H1 (cell line): Measurements from ENCODE around the gene PRDM5. TPM values are rescaled to one million over a fixed set of nuclear protein-coding genes. Genes with fewer than 3 reads are reported as not detected.

Experiments used
- CTCF ChIA-PET: fragments of 300-600 bp; sonication (Branson Sonifier 250); formaldehyde crosslinking; loops from one replicate; lab custom pipeline; 2021; ENCODE audit not compliant: partially characterized antibody; lab: Charles Lee
- POLR2A ChIA-PET: fragments of 300-600 bp; sonication (Branson Sonifier 250); formaldehyde crosslinking; loops from one replicate; lab custom pipeline; 2021; ENCODE audit warnings: inconsistent platforms; ENCODE audit not compliant: partially characterized antibody; lab: Charles Lee
- DNase-seq, 2 experiments: peaks; one replicate each; pipeline versions ENCODE4 v3.0.0 to v3.0.0-alpha.2; 2010 to 2022; ENCODE audit warnings: low spot score in 2 of 2, low read depth in 1 of 2, mixed read lengths in 1 of 2
- FAIRE-seq: peaks from 2 replicates; lab custom pipeline; 2011; peaks lifted over from hg19 to GRCh38; lab: Jason Lieb, UNC
- H2AFZ ChIP-seq: 2 replicates; pipeline ENCODE4 v1.8.1; 2012; ENCODE audit warnings: low read length, inconsistent platforms
- H2AK5ac ChIP-seq: 2 replicates; pipeline ENCODE4 v1.6.1; 2013; ENCODE audit warnings: low read depth, low read length
- H2BK120ac ChIP-seq: replicated peaks from 2 replicates; pipeline ENCODE3; 2013; ENCODE audit warnings: low read depth, low read length, inconsistent platforms
- H2BK12ac ChIP-seq: 2 replicates; pipeline ENCODE4 v1.6.1; 2013; ENCODE audit warnings: low read depth, low read length
- H2BK15ac ChIP-seq: 2 replicates; pipeline ENCODE4 v1.6.1; 2013; ENCODE audit warnings: low read length
- H2BK20ac ChIP-seq: 2 replicates; pipeline ENCODE4 v1.6.1; 2013; ENCODE audit warnings: low read length
- H2BK5ac ChIP-seq: 2 replicates; pipeline ENCODE4 v1.6.1; 2013; ENCODE audit warnings: low read depth, low read length
- H3K14ac ChIP-seq: 2 replicates; pipeline ENCODE4 v1.6.1; 2013; ENCODE audit warnings: inconsistent platforms; ENCODE audit not compliant: insufficient read length
- H3K18ac ChIP-seq: 2 replicates; pipeline ENCODE4 v1.6.1; 2013; ENCODE audit warnings: low read length; ENCODE audit errors: extremely low read depth
- H3K23ac ChIP-seq: 2 replicates; pipeline ENCODE4 v1.6.1; 2013; ENCODE audit warnings: inconsistent platforms; ENCODE audit not compliant: insufficient read length
- H3K23me2 ChIP-seq: 2 replicates; pipeline ENCODE4 v1.6.1; 2013; ENCODE audit warnings: low read depth, low read length
- H3K27ac ChIP-seq: 2 replicates; pipeline ENCODE4 v1.6.1; 2011; ENCODE audit warnings: low read depth, low read length, inconsistent platforms
- H3K27me3 ChIP-seq, 4 experiments: replicated peaks in 1 of 4; 1 replicate in 1 of 4; 2 replicates in 3 of 4; pipeline versions ENCODE4 v1.6.1 to v1.8.1; 2011 to 2013; ENCODE audit warnings: low read length in 3 of 4, mild to moderate bottlenecking in 3 of 4, inconsistent platforms in 2 of 4, mixed read lengths in 2 of 4, moderate library complexity in 1 of 4; ENCODE audit not compliant: control insufficient read depth in 3 of 4, insufficient read depth in 3 of 4; ENCODE audit errors: extremely low read depth in 1 of 4
- H3K36me3 ChIP-seq, 4 experiments: 2 replicates each; pipeline versions ENCODE4 v1.6.1 to v1.8.1; 2011 to 2013; ENCODE audit warnings: mild to moderate bottlenecking in 4 of 4, low read length in 3 of 4, moderate library complexity in 2 of 4, control low read depth in 1 of 4, inconsistent platforms in 1 of 4; ENCODE audit not compliant: insufficient read depth in 4 of 4, control insufficient read depth in 2 of 4
- H3K4ac ChIP-seq: replicated peaks from 2 replicates; pipeline ENCODE3; 2013; ENCODE audit warnings: low read length, low read depth, mixed read lengths, inconsistent platforms; ENCODE audit not compliant: insufficient read length
- H3K4me1 ChIP-seq, 4 experiments: replicated peaks in 1 of 4; 1 replicate in 1 of 4; 2 replicates in 3 of 4; pipeline versions ENCODE4 v1.6.1 to v1.8.1; 2011 to 2013; ENCODE audit warnings: low read length in 3 of 4, inconsistent platforms in 2 of 4, mixed read lengths in 1 of 4; ENCODE audit not compliant: insufficient read depth in 4 of 4, control insufficient read depth in 3 of 4
- H3K4me2 ChIP-seq, 2 experiments: 2 replicates each; pipeline versions ENCODE4 v1.6.1 to v1.8.1; 2011 to 2013; ENCODE audit warnings: low read depth in 2 of 2, low read length in 2 of 2, control low read depth in 1 of 2, inconsistent platforms in 1 of 2, mild to moderate bottlenecking in 1 of 2; ENCODE audit not compliant: insufficient read depth in 1 of 2
- H3K4me3 ChIP-seq, 4 experiments: fragments of 200-600, 300-600 bp in 1 of 4; sonication (generic), shearing (Covaris generic), sonication (Bioruptor Twin) in 1 of 4; 2 replicates each; pipeline versions ENCODE4 v1.5.1 to v1.8.1; 2011 to 2016; ENCODE audit warnings: low read length in 4 of 4, low read depth in 3 of 4, control low read depth in 2 of 4, inconsistent platforms in 2 of 4, mild to moderate bottlenecking in 2 of 4, mixed read lengths in 1 of 4, moderate library complexity in 1 of 4; ENCODE audit not compliant: insufficient read depth in 2 of 4; ENCODE audit errors: extremely low read depth in 1 of 4
- H3K56ac ChIP-seq: replicated peaks from 2 replicates; pipeline ENCODE3; 2013; ENCODE audit warnings: low read depth, mild to moderate bottlenecking, mixed read lengths, low read length, inconsistent platforms; ENCODE audit not compliant: insufficient read length
- H3K79me1 ChIP-seq: 2 replicates; pipeline ENCODE4 v1.6.1; 2013; ENCODE audit warnings: low read depth, low read length, control low read depth
- H3K79me2 ChIP-seq, 2 experiments: 2 replicates each; pipeline versions ENCODE4 v1.6.1 to v1.8.1; 2012 to 2013; ENCODE audit warnings: low read length in 2 of 2, mild to moderate bottlenecking in 2 of 2, inconsistent platforms in 1 of 2; ENCODE audit not compliant: insufficient read depth in 2 of 2, control insufficient read depth in 1 of 2
- H3K9ac ChIP-seq, 4 experiments: replicated peaks in 1 of 4; 1 replicate in 1 of 4; 2 replicates in 3 of 4; pipeline versions ENCODE4 v1.6.1 to v1.8.1; 2011 to 2013; ENCODE audit warnings: low read depth in 3 of 4, low read length in 3 of 4, control low read depth in 2 of 4, mild to moderate bottlenecking in 2 of 4, moderate library complexity in 2 of 4, inconsistent platforms in 1 of 4; ENCODE audit errors: extremely low read depth in 1 of 4
- H3K9me3 ChIP-seq, 2 experiments: 2 replicates each; pipeline versions ENCODE4 v1.6.1 to v1.8.1; 2012 to 2013; ENCODE audit warnings: mild to moderate bottlenecking in 2 of 2, moderate library complexity in 2 of 2, control low read depth in 1 of 2, inconsistent platforms in 1 of 2, low read depth in 1 of 2, low read length in 1 of 2, mixed read lengths in 1 of 2; ENCODE audit not compliant: insufficient read depth in 2 of 2
- H4K20me1 ChIP-seq, 2 experiments: replicated peaks in 1 of 2; 2 replicates each; pipeline versions ENCODE3 to v1.8.1; 2011 to 2013; ENCODE audit warnings: inconsistent platforms in 2 of 2, low read length in 2 of 2, mild to moderate bottlenecking in 1 of 2; ENCODE audit not compliant: insufficient read depth in 2 of 2, control insufficient read depth in 1 of 2
- H4K5ac ChIP-seq: 2 replicates; pipeline ENCODE4 v1.6.1; 2013; ENCODE audit warnings: low read length, low read depth, mixed read lengths, inconsistent platforms; ENCODE audit not compliant: insufficient read length
- H4K8ac ChIP-seq: 2 replicates; pipeline ENCODE4 v1.8.0; 2013; ENCODE audit warnings: mild to moderate bottlenecking, moderate library complexity, low read length, inconsistent platforms; ENCODE audit not compliant: insufficient read depth; ENCODE audit errors: extremely low read depth
- H4K91ac ChIP-seq: replicated peaks from 2 replicates; pipeline ENCODE3; 2013; ENCODE audit warnings: low read length, mixed read lengths, inconsistent platforms; ENCODE audit not compliant: insufficient read length
- CREB1 ChIP-seq: IDR thresholded peaks from 2 replicates; pipeline ENCODE4 v1.6.1; 2012; ENCODE audit warnings: inconsistent platforms
- GTF2F1 ChIP-seq: IDR thresholded peaks from 2 replicates; pipeline ENCODE4 v1.6.1; 2012; ENCODE audit warnings: low read depth, low read length, improper control_type of control experiment, borderline replicate concordance
- HDAC2 ChIP-seq, 2 experiments: fragments of 300-600 bp in 1 of 2; sonication (generic) in 1 of 2; IDR thresholded peaks; 2 replicates each; pipeline ENCODE4 v1.6.1; 2011 to 2012; ENCODE audit warnings: low read depth in 2 of 2, low read length in 2 of 2, mild to moderate bottlenecking in 2 of 2, moderate library complexity in 2 of 2, borderline replicate concordance in 1 of 2, inconsistent platforms in 1 of 2
- SAP30 ChIP-seq: fragments of 300-600 bp; sonication (generic); IDR thresholded peaks from 2 replicates; pipeline ENCODE4 v1.7.1; 2012; ENCODE audit warnings: low read length, moderate library complexity, mild to moderate bottlenecking, inconsistent platforms; ENCODE audit not compliant: insufficient read depth, insufficient replicate concordance
- TEAD4 ChIP-seq: IDR thresholded peaks from 2 replicates; pipeline ENCODE4 v1.6.1; 2012; ENCODE audit warnings: low read depth, low read length, inconsistent platforms, mixed read lengths
- WGBS, 2 experiments: shearing (Covaris generic) in 1 of 2; methylation state at CpG; one replicate each; pipeline versions ENCODE4 v1.1.6 to v1.1.7; 2013 to 2015; ENCODE audit warnings: low lambda C conversion rate in 2 of 2, mixed read lengths in 2 of 2, inconsistent platforms in 1 of 2, low coverage in 1 of 2, missing lambda C conversion rate in 1 of 2; ENCODE audit not compliant: insufficient replicate concordance in 2 of 2, insufficient coverage in 1 of 2, insufficient read length in 1 of 2; ENCODE audit errors: extremely low coverage in 1 of 2, missing lambda C conversion rate in 1 of 2; 5-methylcytosine and 5-hydroxymethylcytosine counted together
- polyA plus RNA-seq, 7 experiments: library from polyadenylated mRNA; depleted of rRNA in 3 of 7; stranded (reverse) in 5 of 7; unstranded in 2 of 7; fragments of >200 nt in 5 of 7; fragments of 200-250 nt in 2 of 7; gene quantifications; 1 replicate in 5 of 7; 2 replicates in 1 of 7; 4 replicates in 1 of 7; pipeline versions ENCODE4 v1.2.1 to v1.2.3, GENCODE V29; 2011 to 2013; ENCODE audit warnings: missing spikeins in 2 of 7, mixed read lengths in 2 of 7
- total RNA-seq: library from RNA; stranded (reverse); fragmentation: NEBNext Ultra II Directional; extraction: Animal tissue kit (Norgen Biotek cat#: 25700); gene quantifications from 2 replicates; pipeline ENCODE4 v1.2.1, GENCODE V29; 2021

Gene PRDM5
- total and polyA plus RNA-seq, 2 of the 8 experiments (the other 6 are each of a cell fraction or from before 2014, with no cell fraction given) = 8.2 to 23.4 TPM

DNA sequence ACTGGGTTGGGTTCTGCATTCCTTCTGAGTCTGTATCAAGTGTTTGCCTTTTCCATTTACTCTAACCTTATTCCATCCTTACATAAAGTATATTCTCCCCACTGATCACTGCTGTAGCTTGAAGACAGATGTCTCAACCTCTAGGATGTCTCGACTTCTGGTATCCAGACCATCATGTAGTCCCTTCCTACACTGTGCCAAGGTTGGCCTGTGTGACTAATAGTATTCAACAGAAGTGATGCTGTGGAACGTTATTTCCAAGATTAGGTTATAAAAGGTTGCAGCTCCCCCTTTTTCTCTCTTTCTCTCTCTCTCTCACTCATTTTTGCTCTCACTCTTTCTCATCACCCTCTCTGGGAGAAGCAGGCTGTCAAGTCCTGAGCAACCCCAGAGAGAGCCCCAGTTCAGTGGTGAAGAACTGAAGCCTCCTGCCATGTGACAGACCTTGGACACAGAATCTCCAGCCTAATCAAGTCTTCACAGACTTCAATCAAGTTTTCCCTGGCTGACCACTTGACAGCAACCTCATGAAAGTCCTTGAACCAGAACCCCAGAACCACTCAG lies 75.4 kb downstream of the PRDM5 start:
- CTCF ChIA-PET = no interaction called here
- DNase-seq = no peak
- no peak overlapping the region for H3K4ac ChIP-seq
- no peak overlapping the region for H2BK12ac ChIP-seq
- no peaks in the 10 kb centered on the region for H3K9me3 ChIP-seq
- no peak overlapping the region for H2BK5ac ChIP-seq
- TF ChIP-seq GTF2F1 (no peak), TEAD4 (no peak), SAP30 (no peak), CREB1 (no peak), HDAC2 (IDR thresholded peaks at IDR 0.05; ENCODE audit: borderline replicate concordance in 1 of 2, low read depth in 2 of 2, low read length in 2 of 2) (no peak)
- TF ChIP-seq, all 59 proteins: peak for 0
- H3K4me1 ChIP-seq = no peaks in the 10 kb centered on the region
- no peaks in the 10 kb centered on the region for H3K36me3 ChIP-seq
- no peaks in the 10 kb centered on the region for H3K79me2 ChIP-seq
- no peak overlapping the region for H3K9ac ChIP-seq
- no peak overlapping the region for H4K91ac ChIP-seq
- H2BK120ac ChIP-seq = no peak overlapping the region
- no peak overlapping the region for H3K4me3 ChIP-seq
- H3K23me2 ChIP-seq = no peaks in the 10 kb centered on the region
- FAIRE-seq = no peak
- no peak overlapping the region for H3K18ac ChIP-seq
- 91% methylated on average over 2 of the region's 2 CpGs; no CpG with 5 or more reads in 1 of the 2 experiments for WGBS, 2 experiments
- no peak overlapping the region for H4K8ac ChIP-seq
- no peak overlapping the region for H4K5ac ChIP-seq
- H3K4me2 ChIP-seq = no peak overlapping the region
- no peak overlapping the region for H3K56ac ChIP-seq
- no peaks in the 10 kb centered on the region for H3K27me3 ChIP-seq
- H3K23ac ChIP-seq = no peak overlapping the region
- H2AK5ac ChIP-seq = no peak overlapping the region
- no peak overlapping the region for H2AFZ ChIP-seq
- no peaks in the 10 kb centered on the region for H4K20me1 ChIP-seq
- POLR2A ChIA-PET = interaction anchor here (1.0 kb wide), 1 partner anchor 8 kb away, joined by 3 read pairs; no protein-coding TSS in a partner anchor
- H2BK20ac ChIP-seq = no peak overlapping the region
- no peaks in the 10 kb centered on the region; the same call in 1 of the 2 replicates for H3K79me1 ChIP-seq
- no peak overlapping the region for H3K27ac ChIP-seq
- H3K14ac ChIP-seq = no peak overlapping the region
- no peak overlapping the region for H2BK15ac ChIP-seq
